HUES64 (cell line): Measurements from ENCODE around the gene CASP7.
"Not testable (repeated sequence)": the region's sequence is repeated elsewhere in the genome, so short reads cannot be mapped to it uniquely, and the experiment has no call there.

Experiments
- H3K27ac ChIP-seq: 2 replicates; pipeline ENCODE4 v1.7.0; 2013; ENCODE audit warnings: low read depth, low read length, inconsistent platforms
- H3K27me3 ChIP-seq: 2 replicates; pipeline ENCODE4 v1.6.1; 2013; ENCODE audit warnings: mild to moderate bottlenecking, low read length; ENCODE audit not compliant: insufficient read depth
- H3K36me3 ChIP-seq: 2 replicates; pipeline ENCODE4 v1.6.1; 2013; ENCODE audit warnings: mild to moderate bottlenecking, low read length; ENCODE audit not compliant: insufficient read depth
- H3K4me1 ChIP-seq: 2 replicates; pipeline ENCODE4 v1.6.1; 2013; ENCODE audit warnings: mild to moderate bottlenecking, low read length, moderate library complexity; ENCODE audit not compliant: insufficient read depth
- H3K4me3 ChIP-seq: 2 replicates; pipeline ENCODE4 v1.5.1; 2013; ENCODE audit warnings: mild to moderate bottlenecking, low read length, moderate library complexity
- H3K9ac ChIP-seq: 2 replicates; pipeline ENCODE4 v1.6.1; 2013; ENCODE audit warnings: mild to moderate bottlenecking, low read depth, low read length
- H3K9me3 ChIP-seq: 2 replicates; pipeline ENCODE4 v1.6.1; 2013; ENCODE audit warnings: low read depth, low read length; ENCODE audit not compliant: insufficient read depth
- WGBS: fragments of 150-250, 120-280 bp; methylation state at CpG from one replicate; pipeline ENCODE4 v1.1.7; 2013; ENCODE audit warnings: missing lambda C conversion rate; 5-methylcytosine and 5-hydroxymethylcytosine counted together

CASP7 gene

GRCh38 chr10:113650172-113650571, 29.5 kb upstream of the CASP7 start:
- 98% methylated on average over 2 of the region's 2 CpGs for WGBS

GRCh38 chr10:113651021-113651420, 28.7 kb upstream of the CASP7 start:
- WGBS = 92% methylated on average over 2 of the region's 2 CpGs
- no peaks in the 10 kb centered on the region; the same call in 1 of the 2 replicates for H3K27me3 ChIP-seq
- no peak overlapping the region for H3K9ac ChIP-seq
- no peaks in the 10 kb centered on the region for H3K9me3 ChIP-seq
- no peaks in the 10 kb centered on the region for H3K4me1 ChIP-seq
- no peak overlapping the region for H3K4me3 ChIP-seq
- H3K36me3 ChIP-seq = no peaks in the 10 kb centered on the region
- H3K27ac ChIP-seq = no peak overlapping the region

More at GRCh38 chr10:113650172-113650571, 29.5 kb upstream of the CASP7 start:
- H3K4me3 ChIP-seq = no peak overlapping the region
- H3K36me3 ChIP-seq = no peaks in the 10 kb centered on the region
- H3K4me1 ChIP-seq = no peaks in the 10 kb centered on the region
- H3K27me3 ChIP-seq = no peaks in the 10 kb centered on the region; the same call in 1 of the 2 replicates
- no peak overlapping the region for H3K9ac ChIP-seq
- H3K9me3 ChIP-seq = no peaks in the 10 kb centered on the region
- no peak overlapping the region for H3K27ac ChIP-seq

GRCh38 chr10:113651898-113652297, 27.8 kb upstream of the CASP7 start:
- Histone ChIP-seq H3K4me1 (no peaks in the 10 kb centered on the region), H3K36me3 (no peaks in the 10 kb centered on the region), H3K4me3 (no peak overlapping the region), H3K27me3 (no peaks in the 10 kb centered on the region; the same call in 1 of the 2 replicates), H3K9me3 (no peaks in the 10 kb centered on the region), H3K9ac (no peak overlapping the region), H3K27ac (no peak overlapping the region)
- WGBS = 83% methylated on average over 1 of the region's 1 CpG

GRCh38 chr10:113652456-113652855, 27.3 kb upstream of the CASP7 start:
- WGBS = 90% methylated on average over 2 of the region's 3 CpGs
- not testable (repeated sequence) for H3K36me3 ChIP-seq, H3K9me3 ChIP-seq, H3K27me3 ChIP-seq, H3K4me3 ChIP-seq, H3K9ac ChIP-seq, H3K27ac ChIP-seq, H3K4me1 ChIP-seq

- 75% methylated on average over 2 of the region's 2 CpGs for WGBS
- H3K27ac ChIP-seq = no peak overlapping the region
- no peaks in the 10 kb centered on the region for H3K9me3 ChIP-seq
- no peak overlapping the region for H3K4me3 ChIP-seq
- H3K4me1 ChIP-seq = no peaks in the 10 kb centered on the region
- no peak overlapping the region for H3K9ac ChIP-seq
- no peaks in the 10 kb centered on the region for H3K36me3 ChIP-seq
- no peaks in the 10 kb centered on the region; the same call in 1 of the 2 replicates for H3K27me3 ChIP-seq
These were observed 22.8 kb upstream of the CASP7 start for GRCh38 chr10:113656896-113657295.

GRCh38 chr10:113657544-113657943, 22.2 kb upstream of the CASP7 start:
- Histone ChIP-seq H3K9me3 (no peaks in the 10 kb centered on the region), H3K36me3 (no peaks in the 10 kb centered on the region), H3K4me1 (no peaks in the 10 kb centered on the region), H3K27me3 (no peaks in the 10 kb centered on the region; the same call in 1 of the 2 replicates), H3K4me3 (no peak overlapping the region), H3K27ac (no peak overlapping the region), H3K9ac (no peak overlapping the region)

GRCh38 chr10:113661332-113661731, 18.4 kb upstream of the CASP7 start:
- Histone ChIP-seq H3K9ac (no peak overlapping the region), H3K27me3 (no peaks in the 10 kb centered on the region), H3K36me3 (no peaks in the 10 kb centered on the region), H3K27ac (no peak overlapping the region), H3K4me1 (peaks cover 4% of the 10 kb centered on the region; the same call in 1 of the 2 replicates), H3K4me3 (no peak overlapping the region), H3K9me3 (no peaks in the 10 kb centered on the region)
- WGBS = 95% methylated on average over 2 of the region's 2 CpGs

- no peak overlapping the region for H3K4me3 ChIP-seq
- WGBS = 92% methylated on average over 4 of the region's 5 CpGs
- H3K9ac ChIP-seq = no peak overlapping the region
- no peak overlapping the region for H3K27ac ChIP-seq
- H3K9me3 ChIP-seq = no peaks in the 10 kb centered on the region
- H3K36me3 ChIP-seq = no peaks in the 10 kb centered on the region
- no peaks in the 10 kb centered on the region for H3K27me3 ChIP-seq
- H3K4me1 ChIP-seq = peaks cover 4% of the 10 kb centered on the region; the same call in 1 of the 2 replicates
These were observed 16.6 kb upstream of the CASP7 start for GRCh38 chr10:113663142-113663541.

GRCh38 chr10:113663908-113664307, 15.8 kb upstream of the CASP7 start, which contains the start of gene NRAP:
TSS of gene NRAP (minus strand) at chr10:113664041. CDS start at chr10:113663882, 159 bp downstream.
- peaks cover 4% of the 10 kb centered on the region; the same call in 1 of the 2 replicates for H3K4me1 ChIP-seq

GRCh38 chr10:113665352-113665751, 14.4 kb upstream of the CASP7 start:
- Histone ChIP-seq H3K36me3 (no peaks in the 10 kb centered on the region), H3K9ac (no peak overlapping the region), H3K9me3 (no peaks in the 10 kb centered on the region), H3K27ac (no peak overlapping the region), H3K4me3 (no peak overlapping the region), H3K27me3 (no peaks in the 10 kb centered on the region), H3K4me1 (peaks cover 4% of the 10 kb centered on the region; the same call in 1 of the 2 replicates)
- WGBS = 85% methylated on average over 4 of the region's 4 CpGs

More at GRCh38 chr10:113663908-113664307, 15.8 kb upstream of the CASP7 start, which contains the start of gene NRAP:
- Histone ChIP-seq H3K27me3 (no peaks in the 10 kb centered on the region), H3K36me3 (no peaks in the 10 kb centered on the region), H3K9me3 (no peaks in the 10 kb centered on the region), H3K4me3 (no peak within 1 kb of the TSS), H3K27ac (no peak within 1 kb of the TSS), H3K9ac (no peak within 1 kb of the TSS)
- WGBS = 95% methylated on average over 4 of the region's 5 CpGs

- Histone ChIP-seq H3K4me1 (peaks cover 4% of the 10 kb centered on the region; the same call in 1 of the 2 replicates), H3K4me3 (no peak overlapping the region), H3K27me3 (no peaks in the 10 kb centered on the region), H3K36me3 (no peaks in the 10 kb centered on the region), H3K27ac (no peak overlapping the region), H3K9me3 (0 out of 2 replicates have a peak, but pooled peaks cover under 1% of the 10 kb centered on the region), H3K9ac (no peak overlapping the region)
- 84% methylated on average over 6 of the region's 6 CpGs for WGBS
These were observed 13.8 kb upstream of the CASP7 start for GRCh38 chr10:113665806-113666354.
